ENCODE results near the gene GPR78. TPM values are rescaled to one million over a fixed set of nuclear protein-coding genes. Genes with fewer than 3 reads are reported as not detected.
A peak's percentile ranks its signal among the peaks of the same experiment; 100 is the strongest.

Gene GPR78
- total and polyA plus RNA-seq, 2 of the 8 experiments (the other 6 are each of a cell fraction or from before 2014, with no cell fraction given), result 1.0 to 3.0 TPM

- TF ChIP-seq KDM5A (IDR thresholded peaks at IDR 0.05; ENCODE audit: low read length), result no peak
- TF ChIP-seq NANOG (IDR thresholded peaks at IDR 0.05; ENCODE audit: insufficient read depth, low read depth, low read length, poor library complexity, severe bottlenecking), result no peak
- no peak for TF ChIP-seq YY1 (IDR thresholded peaks at IDR 0.05; ENCODE audit: low read depth, low read length)
- TF ChIP-seq SP1 (IDR thresholded peaks at IDR 0.05; ENCODE audit: low read depth, low read length), result no peak
- no peak for TF ChIP-seq SIRT6 (IDR thresholded peaks at IDR 0.05; ENCODE audit: low read length)
- no peak for TF ChIP-seq SRF (IDR thresholded peaks at IDR 0.05; ENCODE audit: low read depth, low read length)
- TF ChIP-seq CREB1 (IDR thresholded peaks at IDR 0.05), result no peak
- no peak for TF ChIP-seq CHD2 (IDR thresholded peaks at IDR 0.05; ENCODE audit: low read length)
- TF ChIP-seq RFX5 (IDR thresholded peaks at IDR 0.05; ENCODE audit: borderline replicate concordance, low read depth, low read length), result no peak
- TF ChIP-seq EP300 (IDR thresholded peaks at IDR 0.05; ENCODE audit: borderline replicate concordance in 1 of 2, low read depth in 2 of 2, low read length in 2 of 2), result no peak
- no peak for TF ChIP-seq RNF2 (IDR thresholded peaks at IDR 0.05; ENCODE audit: borderline replicate concordance, low read depth, low read length, missing control alignments, poor library complexity, severe bottlenecking)
- TF ChIP-seq GTF2F1 (IDR thresholded peaks at IDR 0.05; ENCODE audit: borderline replicate concordance, low read depth, low read length), result no peak
- no peak overlapping the region for H4K8ac ChIP-seq (ENCODE audit: extremely low read depth, insufficient read depth, low read length)
- no peaks in the 10 kb centered on the region for H3K79me2 ChIP-seq (ENCODE audit: control insufficient read depth in 1 of 2, insufficient read depth in 2 of 2, low read length in 2 of 2)
- H3K4me2 ChIP-seq (ENCODE audit: insufficient read depth in 1 of 2, low read depth in 2 of 2, low read length in 2 of 2), result no peak overlapping the region
- H3K4me3 ChIP-seq (ENCODE audit: extremely low read depth in 1 of 4, insufficient read depth in 2 of 4, low read depth in 3 of 4, low read length in 4 of 4), result no peak overlapping the region
- H3K18ac ChIP-seq (ENCODE audit: extremely low read depth, low read length), result no peak overlapping the region; the same call in 1 of the 2 replicates
- H4K91ac ChIP-seq (replicated peaks; ENCODE audit: insufficient read length, low read length), result no peak overlapping the region
- no peak overlapping the region for H2BK12ac ChIP-seq (ENCODE audit: low read depth, low read length)
- FAIRE-seq, result no peak
- H2BK120ac ChIP-seq (replicated peaks; ENCODE audit: low read depth, low read length), result no peak overlapping the region
- no peak overlapping the region for H3K27ac ChIP-seq (ENCODE audit: low read depth, low read length)
- H2BK20ac ChIP-seq (ENCODE audit: low read length), result no peak overlapping the region
- no peak overlapping the region for H3K14ac ChIP-seq (ENCODE audit: insufficient read length)
- H3K4ac ChIP-seq (replicated peaks; ENCODE audit: insufficient read length, low read depth, low read length), result no peak overlapping the region
- 75% methylated on average over 2 of the region's 2 CpGs; no CpG with 5 or more reads in 1 of the 2 experiments for WGBS, 2 experiments (ENCODE audit: extremely low coverage in 1 of 2, insufficient coverage in 1 of 2, insufficient read length in 1 of 2, insufficient replicate concordance in 2 of 2, low coverage in 1 of 2, low lambda C conversion rate in 2 of 2, missing lambda C conversion rate in 1 of 2)
- no peak overlapping the region for H3K23ac ChIP-seq (ENCODE audit: insufficient read length)
- no peak overlapping the region for H3K56ac ChIP-seq (replicated peaks; ENCODE audit: insufficient read length, low read depth, low read length)
- H3K36me3 ChIP-seq (ENCODE audit: control insufficient read depth in 2 of 4, insufficient read depth in 4 of 4, low read length in 3 of 4), result no peaks in the 10 kb centered on the region
- H3K27me3 ChIP-seq (replicated peaks in 1 of 4; ENCODE audit: control insufficient read depth in 3 of 4, extremely low read depth in 1 of 4, insufficient read depth in 3 of 4, low read length in 3 of 4), result peaks cover 3 to 16% (median 15%) of the 10 kb centered on the region in 4 experiments
- H2AFZ ChIP-seq (ENCODE audit: low read length), result no peak overlapping the region
- DNase-seq (ENCODE audit: low read depth in 1 of 2, low spot score in 2 of 2), result no peak
- no peaks in the 10 kb centered on the region for H3K9me3 ChIP-seq (ENCODE audit: insufficient read depth in 2 of 2, low read depth in 1 of 2, low read length in 1 of 2)
- peaks cover 13% of the 10 kb centered on the region; the same call in 1 of the 2 replicates for H3K23me2 ChIP-seq (ENCODE audit: low read depth, low read length)
- POLR2A ChIA-PET (ENCODE audit: partially characterized antibody), result no interaction called here
- no peaks in the 10 kb centered on the region for H3K79me1 ChIP-seq (ENCODE audit: low read depth, low read length)
- no peak overlapping the region for H3K9ac ChIP-seq (replicated peaks in 1 of 4; ENCODE audit: extremely low read depth in 1 of 4, low read depth in 3 of 4, low read length in 3 of 4)
- H4K5ac ChIP-seq (ENCODE audit: insufficient read length, low read depth, low read length), result no peak overlapping the region
- H3K4me1 ChIP-seq (replicated peaks in 1 of 4; ENCODE audit: control insufficient read depth in 3 of 4, insufficient read depth in 4 of 4, low read length in 3 of 4), result peaks cover 0 to 26% (median 17%) of the 10 kb centered on the region in 4 experiments; a peak in 6 of 7 replicates
- peaks cover 1 to 6% of the 10 kb centered on the region in 2 experiments for H4K20me1 ChIP-seq (replicated peaks in 1 of 2; ENCODE audit: control insufficient read depth in 1 of 2, insufficient read depth in 2 of 2, low read length in 2 of 2)
- 0 out of 2 replicates have a peak overlapping the region, but pooled peaks have one; percentile 81 for H2BK15ac ChIP-seq (ENCODE audit: low read length)
- CTCF ChIA-PET (ENCODE audit: partially characterized antibody), result interaction anchor here (0.7 to 8.8 kb wide), 7 partner anchors 11 to 112 kb away, joined by 3 to 66 read pairs (median 4); partner anchors contain the start of gene CPZ
- H2AK5ac ChIP-seq (ENCODE audit: low read depth, low read length), result no peak overlapping the region
- no peak overlapping the region for H2BK5ac ChIP-seq (ENCODE audit: low read depth, low read length)
Observed at GRCh38 chr4:8582016-8582415, 1.8 kb downstream of the GPR78 start.

Data from H1 (cell line).